Occipital lobe (tissue), 2 donors: ENCODE data around the gene DENND2D. TPM values are rescaled to one million over a fixed set of nuclear protein-coding genes. Genes with fewer than 3 reads are reported as not detected.

ENCODE experiments used
- DNase-seq: peaks from one replicate; lab custom pipeline; 2025; lab: John Stamatoyannopoulos, UW
- total RNA-seq: library from RNA; depleted of rRNA; stranded (reverse); fragments of >200 nt; gene quantifications from one replicate; pipeline ENCODE4 v1.2.3, GENCODE V29; 2014

Gene DENND2D
- total RNA-seq, 1 donor from 2014 or later, result 0.94 TPM

DNA sequence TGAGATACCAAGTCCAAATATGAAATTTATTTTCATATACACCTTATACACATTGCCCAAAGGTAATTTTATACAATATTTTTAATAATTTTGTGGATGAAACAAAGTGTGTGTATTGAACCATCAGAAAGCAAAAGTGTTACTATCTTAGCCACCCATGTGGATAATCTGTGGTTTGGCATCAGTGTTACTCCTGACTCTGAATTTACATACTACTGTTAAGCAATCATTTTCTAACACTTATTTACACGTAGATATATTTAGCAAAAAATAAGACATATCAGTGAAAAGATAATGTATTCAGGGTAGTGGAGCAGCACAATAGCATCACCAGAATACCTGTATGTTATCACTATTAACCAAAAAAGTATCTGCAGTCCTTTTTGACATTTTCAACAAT, 23.8 kb downstream of the DENND2D start:
- DNase-seq, result no peak

DNA sequence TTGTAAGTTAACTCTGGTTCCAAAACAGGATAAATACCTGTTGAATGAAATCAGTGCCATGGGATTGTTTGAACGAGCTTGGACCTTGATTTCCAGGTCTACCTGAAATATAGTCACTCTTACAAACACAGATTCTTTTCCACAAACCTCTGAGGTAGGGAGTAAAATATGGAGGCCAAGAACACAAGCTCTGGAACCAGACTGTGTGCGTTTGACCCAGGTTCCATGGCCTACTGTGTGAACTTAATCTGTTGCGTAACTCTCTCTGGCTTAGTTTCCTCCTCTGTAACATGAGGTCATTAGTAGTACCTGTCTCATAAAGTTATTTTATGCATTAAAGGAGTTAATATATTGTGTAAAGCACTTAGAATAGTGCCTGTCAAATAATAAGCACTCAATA, 25.1 kb downstream of the DENND2D start:
- no peak for DNase-seq

DNA sequence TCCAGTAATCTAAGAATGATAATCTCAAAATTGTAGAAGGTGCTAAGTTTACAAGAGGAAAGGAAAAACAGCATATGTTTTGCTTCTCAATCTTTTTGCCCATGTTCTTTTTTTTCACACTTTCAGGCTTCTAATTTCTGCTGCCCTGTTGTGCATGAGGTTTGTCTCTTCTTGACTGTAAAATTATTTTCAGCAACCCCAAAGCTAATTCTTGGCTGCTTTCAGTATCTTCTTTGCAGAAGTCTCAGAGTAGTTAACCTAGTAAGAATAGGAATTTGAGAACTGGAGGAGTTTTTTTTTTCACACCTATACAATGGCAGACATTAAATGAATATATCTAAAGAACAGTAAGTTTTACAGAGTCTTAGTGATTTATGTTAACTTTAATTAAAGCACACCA, 26.4 kb downstream of the DENND2D start:
- no peak for DNase-seq

DNA sequence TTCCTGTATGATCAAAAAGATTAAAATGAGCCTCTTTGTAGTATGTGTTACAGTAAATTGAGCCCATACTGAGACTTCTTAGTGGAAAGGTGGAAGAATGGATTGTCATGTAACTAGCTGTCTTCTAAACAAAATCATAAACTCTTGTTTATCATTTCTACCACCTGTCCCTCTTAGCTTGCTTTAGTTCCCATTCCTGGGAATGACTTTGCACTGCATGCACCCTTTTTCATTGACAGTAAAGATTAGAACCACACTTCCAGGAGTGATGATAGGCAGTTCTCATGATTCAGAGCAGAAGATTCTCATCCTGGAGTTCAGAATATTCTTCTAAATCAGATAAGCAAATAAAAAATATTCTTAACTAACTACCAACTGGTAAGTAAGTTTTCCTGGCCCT, 28.0 kb downstream of the DENND2D start:
- DNase-seq, result no peak

DNA sequence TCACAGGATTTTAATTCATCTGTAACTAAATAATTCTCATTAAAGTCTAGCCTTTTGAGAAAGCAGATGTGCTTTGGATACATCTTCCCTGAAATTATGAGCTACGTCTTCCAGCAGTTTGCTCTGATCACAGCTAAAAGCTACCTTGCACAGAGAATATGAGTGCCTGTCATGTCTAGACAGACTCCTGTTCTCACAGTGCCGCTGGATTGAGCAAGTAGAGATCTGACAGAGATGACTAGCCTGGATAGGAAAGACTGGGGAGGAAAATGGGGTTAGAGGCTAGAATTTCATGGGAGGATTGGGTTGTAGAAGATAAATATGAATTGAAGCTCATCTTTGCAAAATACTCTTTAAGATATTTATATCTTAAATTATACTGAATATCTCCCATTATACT, 36.3 kb downstream of the DENND2D start:
- DNase-seq, result no peak

DNA sequence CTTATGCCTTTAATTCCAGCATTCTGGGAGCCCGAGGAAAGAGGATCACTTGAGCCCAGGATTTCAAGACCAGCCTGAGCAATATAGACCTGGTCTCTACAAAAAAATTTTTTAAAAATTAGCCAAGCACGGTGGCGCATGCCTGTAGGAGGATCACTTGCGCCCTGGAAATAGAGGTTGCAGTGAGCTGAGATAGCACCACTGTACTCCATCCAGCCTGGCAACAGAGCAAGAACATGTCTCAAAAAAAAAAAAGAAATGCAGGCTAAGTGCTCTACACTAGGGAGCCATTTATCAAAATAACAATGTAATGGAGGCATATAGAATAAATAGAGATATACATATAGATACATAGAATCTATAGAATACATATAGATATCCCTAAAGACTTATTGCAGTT, 37.1 kb downstream of the DENND2D start:
- DNase-seq, result no peak

DNA sequence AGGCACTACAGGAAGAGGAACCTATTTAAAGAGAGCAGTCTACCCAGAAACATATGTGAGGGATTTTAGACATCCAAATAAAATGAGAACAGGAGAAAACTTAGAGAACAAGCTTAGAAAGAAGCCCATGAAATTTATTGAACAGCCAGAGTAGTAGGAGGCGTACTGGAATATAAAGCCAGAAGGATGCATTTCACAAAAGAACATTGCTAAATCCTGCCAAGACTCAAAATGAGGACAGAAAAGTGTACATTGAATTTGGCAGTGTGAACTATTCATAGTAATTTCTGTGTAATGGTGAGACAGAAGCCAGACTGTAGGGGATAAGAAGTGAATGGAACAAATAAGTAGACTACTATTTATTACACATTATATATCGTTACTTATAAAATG, 38.0 kb downstream of the DENND2D start:
- no peak for DNase-seq

DNA sequence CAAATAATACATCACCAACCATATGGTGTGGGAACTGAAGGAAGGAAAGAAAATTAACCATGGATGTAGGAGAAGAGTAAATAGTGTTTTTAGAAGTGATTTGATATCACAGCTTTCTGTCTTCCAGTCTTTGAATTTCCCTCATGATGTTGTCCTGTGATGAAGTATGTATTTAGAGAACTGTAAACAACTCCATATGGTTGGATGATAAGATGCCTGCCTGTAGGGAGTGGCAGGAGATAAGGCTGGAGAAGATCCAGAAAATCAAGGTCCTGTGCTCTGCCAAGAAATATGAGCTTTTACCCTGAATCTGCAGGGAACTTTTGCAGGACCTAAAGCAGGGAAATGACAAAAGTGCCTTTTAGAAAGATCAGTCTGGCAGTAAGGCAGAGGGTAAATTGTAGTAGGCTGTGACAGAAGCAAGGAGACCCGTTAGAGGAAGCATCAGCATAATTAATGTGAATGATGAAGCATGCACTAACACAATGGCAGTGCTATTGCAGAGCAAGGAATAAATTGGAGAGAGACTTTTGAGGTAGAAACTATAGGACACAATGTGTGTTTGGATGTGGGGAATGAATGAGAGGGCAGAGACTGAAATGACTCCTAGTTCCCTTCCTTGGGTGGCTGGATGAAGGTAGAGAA, 38.5 kb downstream of the DENND2D start:
- no peak for DNase-seq

DNA sequence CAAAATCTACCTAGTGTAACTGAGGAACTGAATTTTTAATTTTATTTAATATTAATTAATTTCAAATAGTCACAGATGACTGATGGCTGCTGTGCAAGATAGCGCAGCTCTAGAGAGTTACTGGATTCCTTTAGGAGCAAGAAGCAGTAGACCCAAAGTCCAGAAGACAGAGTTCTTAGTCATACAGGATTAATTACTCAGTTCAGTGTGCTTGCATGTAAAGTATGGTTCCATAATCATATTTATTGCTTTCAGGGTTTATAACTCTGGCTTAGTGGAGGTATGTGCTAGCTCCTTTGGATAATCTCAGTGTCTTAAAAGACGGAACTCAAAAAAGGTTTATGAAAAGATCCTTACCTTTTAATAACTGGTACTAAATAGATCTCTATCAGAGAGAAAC, 43.0 kb downstream of the DENND2D start:
- no peak for DNase-seq

DNA sequence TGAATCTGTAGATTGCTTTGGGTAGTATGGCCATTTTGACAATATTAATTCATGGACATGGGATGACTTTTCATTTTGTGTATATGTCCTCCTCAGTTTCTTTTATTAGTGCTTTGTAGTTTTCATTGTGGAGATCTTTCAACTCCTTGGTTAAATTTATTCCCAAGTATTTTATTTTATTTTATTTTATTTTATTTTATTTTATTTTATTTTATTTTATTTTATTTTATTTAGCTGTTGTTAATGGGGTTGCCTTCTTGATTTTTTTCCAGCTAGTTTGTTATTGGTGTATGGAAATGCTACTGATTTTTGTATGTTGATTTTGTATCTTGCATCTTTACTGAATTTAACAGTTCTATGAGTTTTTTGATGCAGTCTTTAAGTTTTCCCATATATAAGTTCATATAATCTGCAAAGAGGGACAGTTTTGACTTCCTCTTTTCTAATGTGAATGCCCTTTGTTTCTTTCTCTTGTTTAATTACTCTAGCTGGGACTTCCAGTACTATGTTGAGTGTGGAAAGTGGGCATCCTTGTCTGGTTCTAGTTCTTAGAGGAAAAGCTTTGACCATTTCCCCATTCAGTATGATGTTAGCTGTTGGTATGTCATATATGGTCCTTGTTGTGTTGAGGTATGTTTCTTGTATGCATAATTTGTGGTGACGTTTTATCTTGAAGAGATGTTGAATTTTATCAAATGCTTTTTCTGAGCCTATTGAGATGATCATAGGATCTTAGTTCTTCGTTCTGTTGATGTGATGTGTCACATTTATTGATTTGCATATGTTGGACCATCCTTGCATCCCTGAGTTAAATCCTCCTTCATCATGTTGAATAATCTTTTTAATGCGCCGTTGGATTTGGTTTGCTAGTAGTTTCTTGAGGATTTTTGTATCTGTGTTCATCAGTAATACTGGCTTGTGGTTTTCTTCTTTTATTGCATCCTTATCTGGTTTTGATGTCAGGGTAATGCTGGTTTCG, 46.1 kb downstream of the DENND2D start:
- DNase-seq, result no peak

DNA sequence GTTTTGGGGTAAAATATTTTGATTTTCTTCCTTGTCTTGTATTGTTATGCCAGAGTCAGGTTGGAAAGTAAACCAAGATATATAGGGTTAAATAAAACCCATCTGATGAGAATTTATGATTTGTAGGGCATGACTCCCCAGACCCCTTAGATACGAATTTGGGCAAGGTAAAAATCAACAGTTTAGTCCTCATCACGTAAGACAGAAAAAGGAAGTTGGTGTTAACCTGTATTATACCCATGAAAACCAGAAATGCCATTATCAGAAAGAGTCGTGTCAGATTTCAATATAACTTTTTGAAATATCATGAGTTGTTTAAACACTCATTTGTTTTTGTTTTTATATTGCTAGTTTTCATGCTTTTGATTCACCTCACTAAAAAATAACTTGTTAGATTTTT, 48.6 kb downstream of the DENND2D start:
- no peak for DNase-seq

DNA sequence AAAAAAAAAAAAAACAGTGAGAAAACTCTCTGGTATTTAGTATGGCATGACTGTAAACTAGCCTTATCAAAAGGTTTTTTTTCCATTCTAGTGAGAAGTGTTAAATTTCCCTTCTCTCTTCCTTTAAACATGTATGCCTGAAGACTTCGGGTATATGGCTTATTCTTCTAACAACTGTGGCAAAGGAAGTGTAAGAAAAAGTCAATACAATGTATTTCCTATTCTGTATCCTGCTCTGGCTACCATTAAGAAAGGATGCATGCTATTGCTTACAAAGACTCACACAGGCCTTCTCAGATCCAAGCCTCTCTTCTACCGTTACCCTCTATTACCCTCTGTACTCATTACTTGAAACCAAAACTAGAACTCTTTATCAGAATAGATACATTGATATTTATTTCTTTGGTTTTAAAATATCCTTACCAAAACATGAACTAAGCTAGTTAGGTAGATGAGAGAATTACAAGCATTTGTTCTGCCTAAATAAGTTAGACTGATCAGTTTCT, 52.0 kb downstream of the DENND2D start:
- no peak for DNase-seq

DNA sequence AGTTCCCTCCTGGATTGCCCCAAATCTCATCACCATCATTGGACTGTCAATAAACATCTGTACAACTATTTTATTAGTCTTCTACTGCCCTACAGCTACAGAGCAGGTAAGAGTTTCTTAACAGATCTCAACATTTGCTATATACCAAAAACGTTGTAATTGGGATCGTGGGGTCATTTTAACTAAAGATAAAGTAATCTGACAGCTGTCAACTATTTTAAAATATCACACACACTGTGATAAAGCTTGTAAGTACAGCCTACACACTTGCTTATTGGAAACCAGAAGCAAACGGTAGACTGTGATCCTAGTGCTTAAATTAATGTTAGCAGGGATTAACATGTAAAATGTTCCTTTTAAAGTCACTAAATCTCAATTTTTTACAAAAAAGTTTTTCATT, 52.5 kb downstream of the DENND2D start:
- no peak for DNase-seq

DNA sequence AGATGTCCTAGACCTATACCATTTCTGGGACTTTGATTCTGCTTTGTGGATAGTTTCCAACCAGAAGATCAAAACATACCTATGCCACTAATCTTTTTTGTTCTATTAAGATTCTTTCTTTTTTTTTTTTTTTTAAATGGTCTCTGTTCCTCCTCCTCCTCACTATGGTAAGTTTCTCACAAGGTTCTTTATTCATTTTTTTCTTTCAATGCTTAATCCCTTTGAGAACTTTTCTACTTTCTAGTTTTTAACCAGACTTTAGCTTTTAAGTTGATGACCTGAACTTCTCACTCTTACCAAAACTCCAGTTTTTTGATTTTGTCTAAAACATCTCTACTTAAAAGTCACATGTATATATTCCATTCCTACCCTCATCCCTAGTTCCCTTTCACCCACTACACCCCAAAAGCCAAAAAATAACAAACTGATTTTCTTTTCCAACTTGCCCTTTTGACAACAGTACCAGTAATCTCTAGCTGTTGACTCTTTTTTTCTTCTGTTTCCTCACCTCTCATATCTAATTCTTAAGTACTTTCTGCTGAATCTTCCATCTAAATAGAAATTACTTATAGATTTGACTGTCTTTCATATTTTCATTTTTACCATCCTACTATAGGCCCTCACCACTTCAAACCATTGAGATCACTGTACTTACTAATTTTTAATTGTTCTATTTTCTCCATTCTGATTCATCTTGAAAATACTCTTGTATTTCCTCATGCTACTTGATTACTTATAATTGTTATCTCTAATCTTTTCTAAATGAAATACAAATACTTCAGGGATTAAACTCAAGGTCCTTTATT, 54.3 kb downstream of the DENND2D start:
- no peak for DNase-seq

DNA sequence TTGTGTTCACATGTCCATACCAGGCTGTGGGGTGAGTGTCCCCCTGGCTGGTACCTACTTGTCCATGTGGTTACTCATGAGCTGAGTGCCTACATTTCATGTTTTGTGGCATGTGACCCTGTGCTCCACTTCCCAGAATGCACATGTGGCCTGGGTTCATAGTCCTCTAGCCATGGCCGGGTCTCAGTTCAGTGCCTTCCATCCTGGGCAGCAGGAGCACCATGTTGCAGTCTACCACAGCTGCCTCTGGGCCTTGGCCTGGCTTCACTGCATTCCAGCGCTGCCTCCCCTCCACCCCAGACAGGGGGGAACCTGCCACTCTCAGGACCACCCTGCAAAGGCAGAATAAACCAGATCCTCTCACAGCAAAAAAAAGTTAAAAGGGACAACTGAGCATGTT, 54.9 kb downstream of the DENND2D start:
- DNase-seq, result no peak

DNA sequence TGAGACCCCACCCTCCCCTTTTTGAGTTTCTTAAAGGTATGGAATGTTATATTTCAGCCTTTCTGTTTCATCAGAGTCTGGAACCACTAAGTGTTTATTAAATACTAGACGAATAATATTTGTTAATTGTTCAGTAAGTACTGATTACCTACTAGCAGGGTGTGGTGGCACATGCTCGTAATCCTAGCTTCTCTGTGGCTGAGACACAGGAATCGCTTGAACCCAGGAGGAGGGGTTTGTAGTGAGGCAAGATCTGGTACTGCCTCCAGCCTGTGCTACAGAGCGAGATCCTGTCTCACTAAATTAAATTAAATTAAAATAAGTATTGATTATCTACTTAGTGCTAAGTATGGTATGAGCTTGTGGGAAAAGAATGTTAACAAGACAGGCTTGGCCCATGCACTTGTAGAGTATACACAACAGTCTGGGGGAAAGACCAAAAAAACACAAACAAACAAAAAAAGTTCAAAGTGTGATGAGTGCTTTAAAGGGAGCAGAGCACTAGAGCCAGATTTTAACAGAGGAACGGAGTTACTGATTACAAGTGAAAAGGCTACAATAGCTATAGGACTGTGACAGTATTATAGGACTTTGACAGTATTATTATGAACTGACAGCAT, 58.0 kb downstream of the DENND2D start:
- no peak for DNase-seq

DNA sequence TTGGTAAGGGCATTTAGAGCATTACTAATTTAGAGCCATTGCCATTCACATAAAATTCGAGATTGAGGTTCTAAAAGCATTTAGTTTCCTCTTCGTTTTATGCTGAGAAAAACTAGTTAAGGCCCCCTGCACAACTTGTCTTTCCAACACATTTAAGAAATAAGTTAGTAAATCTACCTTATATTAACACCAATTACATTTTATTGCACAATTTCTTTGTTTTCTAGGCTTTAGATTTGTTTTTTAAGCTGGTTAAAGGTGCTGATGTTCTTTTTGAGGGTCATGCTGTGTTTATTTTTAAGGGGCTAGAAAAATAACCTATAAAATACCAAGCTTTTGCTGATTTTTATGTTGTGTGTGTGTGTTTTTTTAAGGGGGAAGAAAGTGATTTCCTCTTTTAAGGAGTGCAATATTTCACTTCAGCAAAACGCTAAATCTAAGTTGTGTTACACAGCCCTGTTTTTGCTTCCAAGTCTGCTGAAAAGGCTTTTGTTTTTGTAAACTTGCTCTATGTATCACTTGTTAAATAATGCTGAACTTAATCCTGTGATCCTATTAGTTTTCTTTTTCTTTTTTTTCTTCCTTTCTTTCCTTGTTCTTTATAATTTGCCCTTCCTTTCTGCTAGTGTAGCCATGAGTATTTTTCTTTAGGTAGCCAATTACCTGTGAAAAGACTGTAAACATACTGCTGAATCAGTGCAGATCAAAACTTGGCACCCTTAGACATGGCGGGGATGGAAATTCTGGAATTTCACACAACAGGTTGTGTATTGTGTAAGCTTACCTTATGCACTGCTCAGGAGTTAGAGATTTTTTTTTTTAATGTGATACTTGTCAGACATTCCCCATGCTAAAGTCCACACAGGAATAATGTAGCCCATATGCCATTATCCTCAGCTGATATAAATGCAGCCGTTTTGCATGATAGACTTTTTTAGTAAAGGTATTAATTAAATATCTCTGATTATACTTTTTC, 58.9 kb downstream of the DENND2D start:
- DNase-seq, result no peak

DNA sequence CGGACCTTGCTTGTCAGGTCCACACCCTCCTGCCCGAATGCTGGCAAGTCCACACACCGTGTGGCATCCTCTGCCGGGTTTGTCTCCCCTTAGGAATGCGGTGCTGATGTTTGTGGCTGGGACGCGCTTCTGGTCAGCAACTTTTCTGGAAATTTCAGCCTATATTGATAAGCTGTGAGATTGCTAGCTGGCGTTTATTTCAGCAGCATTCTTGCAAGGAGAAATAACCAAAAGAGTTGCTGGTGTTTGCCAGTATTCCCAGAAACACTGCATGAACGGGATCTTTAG, 59.8 kb downstream of the DENND2D start:
- DNase-seq, result no peak

DNA sequence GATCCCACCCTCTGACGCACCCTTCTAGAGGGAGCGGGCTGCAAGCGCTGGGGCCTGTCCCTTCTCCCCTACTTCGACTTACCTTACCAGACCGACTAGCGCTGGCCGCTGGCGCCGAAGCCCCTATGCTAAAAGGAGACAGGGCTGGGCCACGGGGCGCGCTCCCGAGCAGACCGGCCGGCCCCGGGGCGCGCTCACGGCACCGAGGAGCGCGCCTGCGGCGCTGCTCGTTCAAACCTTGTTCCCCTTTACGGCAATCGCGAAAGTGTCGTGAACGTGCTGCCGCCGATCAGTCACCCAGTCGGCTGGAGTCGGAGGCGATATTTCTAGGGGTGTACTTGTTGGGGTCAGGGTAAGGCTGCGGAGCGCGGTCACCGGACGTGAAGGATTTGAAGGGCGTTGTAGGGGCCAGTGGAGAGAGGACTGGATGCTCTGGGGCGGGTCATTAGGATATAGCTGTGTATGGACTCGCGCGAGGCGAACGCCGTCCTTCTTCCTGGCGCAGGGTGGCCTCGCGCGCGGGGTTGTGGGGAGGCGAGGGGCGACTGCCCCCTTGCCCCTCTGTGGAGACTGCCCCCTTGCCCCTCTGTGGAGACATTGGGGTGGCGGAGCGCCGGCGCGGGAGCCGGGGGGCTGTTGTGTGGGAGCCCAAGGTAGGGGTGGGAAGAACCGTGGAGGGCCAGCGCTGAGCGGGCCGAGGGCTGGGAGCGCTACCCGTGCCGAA, 60.3 kb downstream of the DENND2D start, which contains the start of the genes CEPT1 and DRAM2:
TSS of gene CEPT1 (plus strand) at position 268 of the 724 bp plus-strand sequence. CDS start 7,492 bp downstream, outside the sequence.
TSS of gene DRAM2 (minus strand) at position 138 of the 724 bp plus-strand sequence. CDS start 8,539 bp downstream, outside the sequence.
- peak; percentile 88 for DNase-seq
